D721Med (cell line): Measurements from ENCODE around the gene LDLRAP1.

Source experiments
- DNase-seq: peaks from one replicate; pipeline ENCODE4 v3.0.0; 2011; ENCODE audit warnings: low spot score; ENCODE audit not compliant: insufficient read length
- FAIRE-seq: peaks from 2 replicates; lab custom pipeline; 2011; peaks lifted over from hg19 to GRCh38; lab: Jason Lieb, UNC
- CTCF ChIP-seq: IDR thresholded peaks from 2 replicates; pipeline ENCODE4 v1.5.1; 2012; ENCODE audit warnings: mild to moderate bottlenecking, control low read depth; ENCODE audit not compliant: insufficient read depth; ENCODE audit errors: missing control alignments

Gene LDLRAP1

GRCh38 chr1:25571522-25571970, 28.1 kb downstream of the LDLRAP1 start:
- FAIRE-seq, result no peak
- no peak for DNase-seq
- no peak for TF ChIP-seq CTCF

- DNase-seq (no peak), FAIRE-seq (no peak)
- no peak for TF ChIP-seq CTCF
Measured at GRCh38 chr1:25572107-25572506, 28.7 kb downstream of the LDLRAP1 start.

DNA sequence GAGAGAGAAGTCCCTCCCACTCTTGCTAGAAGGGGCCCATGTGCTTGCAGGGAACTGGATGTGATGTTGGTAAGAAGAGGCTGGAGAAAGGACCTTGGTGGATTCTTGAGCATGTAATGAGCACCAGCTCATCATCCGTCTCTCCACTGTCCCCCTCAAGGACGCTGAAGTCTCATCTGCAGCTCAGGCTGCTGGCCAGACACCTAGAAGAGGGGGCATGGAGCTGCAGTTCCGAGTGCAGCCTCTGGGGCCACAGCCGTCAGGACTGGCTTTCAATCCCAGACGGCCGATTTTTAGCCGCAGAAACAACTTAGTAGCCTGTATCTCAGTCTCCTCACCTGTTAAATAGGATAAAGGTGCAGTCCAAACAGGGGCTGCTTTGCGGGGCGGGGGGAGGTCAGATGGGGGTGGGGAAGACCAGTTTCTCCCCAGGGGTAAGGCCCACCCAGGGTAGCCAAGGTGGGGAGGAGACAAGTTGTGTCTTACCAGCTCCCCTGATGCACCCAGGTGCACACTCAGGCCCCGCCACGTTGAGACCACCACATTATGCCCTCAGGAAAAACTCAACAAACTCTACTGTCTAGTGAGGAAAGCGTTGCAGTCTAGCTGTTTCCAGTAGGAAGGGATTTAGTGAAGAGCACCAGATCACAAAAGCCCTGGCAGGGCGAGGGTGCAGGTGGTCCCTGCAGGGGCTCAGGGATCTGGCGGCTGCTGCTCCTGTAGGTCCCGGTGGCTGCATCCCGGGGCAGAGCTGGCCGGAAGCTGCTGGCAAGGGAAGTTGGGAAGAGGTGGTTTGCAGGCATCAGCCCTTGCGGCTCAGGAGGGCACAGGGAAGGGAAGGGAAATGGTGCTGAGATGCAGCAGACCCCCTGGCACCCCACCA, 29.5 kb downstream of the LDLRAP1 start:
- peak; percentile 34 for TF ChIP-seq CTCF
- DNase-seq (no peak), FAIRE-seq (no peak)

- DNase-seq (no peak), FAIRE-seq (no peak)
- TF ChIP-seq CTCF, result no peak
Measured at GRCh38 chr1:25573591-25573930, 30.2 kb downstream of the LDLRAP1 start.

DNA sequence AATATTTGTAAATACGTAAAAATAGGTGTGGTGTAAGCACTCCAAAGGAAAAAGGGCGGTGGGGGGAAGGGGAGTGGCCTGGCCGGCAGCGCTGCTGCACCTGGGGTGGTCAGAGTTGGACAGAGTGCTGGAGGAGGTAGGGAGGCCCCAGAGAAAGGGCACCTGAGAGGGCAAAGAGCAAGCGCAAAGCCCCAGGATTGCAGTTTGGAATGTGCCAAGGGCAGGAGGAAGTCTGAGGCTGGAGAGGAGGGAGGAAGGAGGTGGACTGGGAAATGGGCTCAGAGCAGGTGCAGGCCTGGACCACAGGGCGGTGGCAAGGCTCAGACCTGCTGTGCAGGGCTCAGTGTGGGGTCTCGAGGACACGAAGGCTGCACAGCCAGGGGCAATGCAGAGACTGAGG, 30.6 kb downstream of the LDLRAP1 start:
- TF ChIP-seq CTCF, result no peak
- DNase-seq, result no peak
- FAIRE-seq, result no peak

GRCh38 chr1:25575191-25575590, 31.8 kb downstream of the LDLRAP1 start:
- DNase-seq (no peak), FAIRE-seq (no peak)
- TF ChIP-seq CTCF, result no peak

DNA sequence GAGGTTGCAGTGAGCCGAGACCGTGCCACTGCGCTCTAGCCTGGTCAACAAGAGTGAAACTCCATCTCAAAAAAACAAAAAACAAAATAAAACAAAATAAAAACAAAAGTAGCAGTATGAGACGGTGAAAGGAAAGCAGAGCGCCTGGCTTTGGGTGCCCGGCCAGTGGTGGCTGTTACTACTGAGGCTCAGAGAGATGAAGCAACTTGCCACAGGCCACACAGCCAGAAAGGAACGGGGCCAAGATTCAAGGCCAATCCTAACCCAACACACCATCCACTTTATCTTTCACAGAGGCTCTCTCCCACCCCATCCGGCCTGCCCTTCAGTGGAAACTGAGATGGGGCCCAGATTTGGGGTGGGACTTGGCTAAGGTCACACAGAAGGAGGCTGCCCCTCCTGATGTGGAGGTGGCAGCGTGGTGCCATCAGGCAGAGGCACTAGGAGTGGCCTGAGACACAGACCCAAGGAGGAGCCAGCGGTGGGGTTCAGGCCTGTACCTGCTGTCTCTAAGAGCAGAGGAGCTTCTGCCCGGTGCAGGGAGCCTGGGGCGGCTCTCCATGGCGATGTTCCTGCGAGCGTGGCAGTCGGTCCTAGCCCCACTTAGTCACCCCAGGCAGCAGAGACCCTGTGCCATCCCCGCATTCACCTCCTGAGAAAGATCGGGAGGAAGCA, 33.2 kb downstream of the LDLRAP1 start:
- no peak for TF ChIP-seq CTCF
- no peak for FAIRE-seq
- no peak for DNase-seq
